ENCODE measurements around the gene TMEM185B.

DNA sequence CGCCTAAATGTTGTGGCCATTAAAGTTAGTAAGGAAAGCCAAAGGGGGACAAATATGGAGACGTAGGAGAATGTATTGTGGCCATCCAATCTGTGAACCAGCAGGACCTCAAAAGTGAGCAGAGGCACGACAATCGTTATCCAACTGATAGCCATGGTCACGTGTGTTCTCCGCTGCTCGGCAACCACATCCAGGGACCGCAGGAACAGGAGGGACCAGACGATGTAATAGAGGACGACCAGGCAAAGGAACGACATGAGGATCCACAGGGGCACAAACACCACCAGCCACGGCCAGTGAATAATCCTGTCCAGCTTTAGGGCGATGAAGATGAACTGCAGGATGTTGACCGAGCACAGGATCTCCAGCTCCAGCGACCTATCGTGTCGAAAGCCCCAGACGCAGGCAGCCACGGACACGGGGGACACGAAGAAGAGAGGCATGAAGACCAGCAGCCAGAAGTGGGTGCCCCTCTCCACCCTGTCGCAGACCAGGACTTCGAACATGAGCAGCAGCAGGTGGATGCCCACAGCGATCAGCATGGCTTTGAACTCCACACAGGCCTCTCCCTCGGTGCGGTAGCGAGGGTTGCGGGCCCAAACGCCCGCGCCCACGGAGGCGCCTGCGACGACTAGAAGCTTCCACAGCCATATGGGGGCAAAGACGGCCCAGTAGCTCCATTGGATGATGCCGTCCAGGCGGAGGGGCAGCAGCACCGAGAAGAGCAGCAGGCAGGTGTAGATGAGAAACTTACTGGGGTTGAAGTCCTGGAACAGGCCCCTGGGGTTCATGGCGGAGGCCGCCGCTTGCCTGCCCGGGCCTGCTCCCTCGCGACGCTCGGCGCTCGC is 790 bp downstream of the TMEM185B start:
- TF ChIP-seq, protein P1, sequence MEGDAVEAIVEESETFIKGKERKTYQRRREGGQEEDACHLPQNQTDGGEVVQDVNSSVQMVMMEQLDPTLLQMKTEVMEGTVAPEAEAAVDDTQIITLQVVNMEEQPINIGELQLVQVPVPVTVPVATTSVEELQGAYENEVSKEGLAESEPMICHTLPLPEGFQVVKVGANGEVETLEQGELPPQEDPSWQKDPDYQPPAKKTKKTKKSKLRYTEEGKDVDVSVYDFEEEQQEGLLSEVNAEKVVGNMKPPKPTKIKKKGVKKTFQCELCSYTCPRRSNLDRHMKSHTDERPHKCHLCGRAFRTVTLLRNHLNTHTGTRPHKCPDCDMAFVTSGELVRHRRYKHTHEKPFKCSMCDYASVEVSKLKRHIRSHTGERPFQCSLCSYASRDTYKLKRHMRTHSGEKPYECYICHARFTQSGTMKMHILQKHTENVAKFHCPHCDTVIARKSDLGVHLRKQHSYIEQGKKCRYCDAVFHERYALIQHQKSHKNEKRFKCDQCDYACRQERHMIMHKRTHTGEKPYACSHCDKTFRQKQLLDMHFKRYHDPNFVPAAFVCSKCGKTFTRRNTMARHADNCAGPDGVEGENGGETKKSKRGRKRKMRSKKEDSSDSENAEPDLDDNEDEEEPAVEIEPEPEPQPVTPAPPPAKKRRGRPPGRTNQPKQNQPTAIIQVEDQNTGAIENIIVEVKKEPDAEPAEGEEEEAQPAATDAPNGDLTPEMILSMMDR (conservative IDR thresholded peaks at IDR 0.05 in 1 of 2, IDR thresholded peaks at IDR 0.05 in 1 of 2; ENCODE audit: low read depth in 1 of 2, low read length in 2 of 2) = no peak
- TF ChIP-seq EZH2 (IDR thresholded peaks at IDR 0.05; ENCODE audit: low read length, missing control alignments) = no peak

Measured in fibroblast of lung (primary cell).